GM12878 (cell line): ENCODE measurements around the gene STYXL1. TPM values are rescaled to one million over a fixed set of nuclear protein-coding genes. Genes with fewer than 3 reads are reported as not detected.

Source experiments
- ATAC-seq: fragments of 200-7000 bp; cut with Tn5 transposase; 3 replicates; pipeline ENCODE4 v1.9.1; 2020; ENCODE audit warnings: mild to moderate bottlenecking, moderate library complexity
- BruUV-seq: library from RNA; stranded (reverse); fragments of 400-500 nt; replicated peaks from 2 replicates; lab custom pipeline; 2021; lab: Mats Ljungman, UMichigan
- CTCF ChIA-PET: fragments of 300-600 bp; sonication (Branson Sonifier 250); formaldehyde crosslinking; extraction: SDS; loops from one replicate; lab custom pipeline; 2021; ENCODE audit warnings: inconsistent platforms; lab: Yijun Ruan, JAX
- POLR2A ChIA-PET: fragments of 350-600 bp; formaldehyde crosslinking; extraction: SDS; loops from one replicate; lab custom pipeline; 2021; ENCODE audit warnings: inconsistent platforms; lab: Charles Lee
- RAD21 ChIA-PET: fragments of 300-600 bp; sonication (Branson Sonifier 250); formaldehyde crosslinking; loops from one replicate; lab custom pipeline; 2023; ENCODE audit warnings: antibody characterized with exemption; ENCODE audit not compliant: unreplicated experiment; lab: Charles Lee
- SMC1A ChIA-PET: fragments of 300-600 bp; sonication (Branson Sonifier 250); formaldehyde crosslinking; loops from one replicate; lab custom pipeline; 2023; ENCODE audit not compliant: unreplicated experiment, uncharacterized antibody; lab: Charles Lee
- DNase-seq: peaks from one replicate; pipeline ENCODE4 v3.0.0-alpha.2; 2011; ENCODE audit warnings: low read depth, low spot score
- FAIRE-seq: peaks from 3 replicates; lab custom pipeline; 2011; peaks lifted over from hg19 to GRCh38; lab: Jason Lieb, UNC
- H2AFZ ChIP-seq: 2 replicates; pipeline ENCODE4 v1.6.0; 2011; ENCODE audit warnings: low read depth, low read length, control low read depth; ENCODE audit not compliant: control insufficient read depth
- H3K27ac ChIP-seq: 2 replicates; pipeline ENCODE4 v1.5.1; 2011; ENCODE audit warnings: control low read depth; ENCODE audit not compliant: control insufficient read depth, insufficient read depth
- H3K27me3 ChIP-seq, 2 experiments: replicated peaks in 1 of 2; 2 replicates each; pipeline versions ENCODE4 v1.6.0 to v1.6.1; 2011; ENCODE audit warnings: low read length in 1 of 2; ENCODE audit not compliant: control insufficient read depth in 2 of 2, insufficient read depth in 2 of 2
- H3K36me3 ChIP-seq, 2 experiments: 2 replicates each; pipeline ENCODE4 v1.5.1; 2011; ENCODE audit warnings: low read length in 1 of 2; ENCODE audit not compliant: control insufficient read depth in 2 of 2, insufficient read depth in 2 of 2
- H3K4me1 ChIP-seq: 2 replicates; pipeline ENCODE4 v1.6.1; 2011; ENCODE audit warnings: mild to moderate bottlenecking, low read length, moderate library complexity, mixed read lengths; ENCODE audit not compliant: control insufficient read depth, insufficient read depth
- H3K4me2 ChIP-seq: 2 replicates; pipeline ENCODE4 v1.6.0; 2011; ENCODE audit warnings: control low read depth; ENCODE audit not compliant: control insufficient read depth, insufficient read depth
- H3K4me3 ChIP-seq: fragments of 200-600 bp; sonication (generic); 2 replicates; pipeline ENCODE4 v1.5.1; 2016
- H3K79me2 ChIP-seq: 2 replicates; pipeline ENCODE4 v1.6.0; 2011; ENCODE audit warnings: low read length; ENCODE audit not compliant: control insufficient read depth, insufficient read depth
- H3K9ac ChIP-seq: 2 replicates; pipeline ENCODE4 v1.8.0; 2011; ENCODE audit warnings: low read length, control low read depth, mixed read lengths; ENCODE audit not compliant: control insufficient read depth, insufficient read depth
- H3K9me3 ChIP-seq: replicated peaks from 3 replicates; pipeline ENCODE4 v1.5.1; 2011; ENCODE audit warnings: mild to moderate bottlenecking, low read length; ENCODE audit not compliant: control insufficient read depth, insufficient read depth
- H4K20me1 ChIP-seq: 2 replicates; pipeline ENCODE4 v1.6.0; 2011; ENCODE audit not compliant: control insufficient read depth, insufficient read depth
- CREM ChIP-seq: IDR thresholded peaks from 2 replicates; pipeline ENCODE4 v1.6.1; 2014; ENCODE audit warnings: antibody characterized with exemption, low read depth
- CTCF ChIP-seq, 3 experiments: IDR thresholded peaks in 2 of 3; conservative IDR thresholded peaks in 1 of 3; 2 replicates each; pipeline ENCODE4 v1.5.1; 2011; ENCODE audit warnings: low read depth in 3 of 3, low read length in 3 of 3, mild to moderate bottlenecking in 3 of 3, control low read depth in 2 of 3, moderate library complexity in 2 of 3, inconsistent platforms in 1 of 3, mixed read lengths in 1 of 3; ENCODE audit not compliant: control insufficient read depth in 2 of 3, insufficient read depth in 1 of 3; ENCODE audit errors: extremely low read depth in 1 of 3
- EGR1 ChIP-seq, 2 experiments: IDR thresholded peaks; 1 replicate in 1 of 2; 2 replicates in 1 of 2; pipeline ENCODE4 v1.6.1; 2011 to 2012; ENCODE audit warnings: low read depth in 2 of 2, low read length in 2 of 2, borderline replicate concordance in 1 of 2, mild to moderate bottlenecking in 1 of 2, moderate library complexity in 1 of 2
- GATAD2B ChIP-seq: fragments of 450-650 bp; conservative IDR thresholded peaks from 2 replicates; pipeline ENCODE4 v1.6.1; 2017; ENCODE audit warnings: low read depth, mild to moderate bottlenecking, moderate library complexity
- MEF2B ChIP-seq: fragments of 450-650 bp; IDR thresholded peaks from 2 replicates; pipeline ENCODE4 v1.6.1; 2018; ENCODE audit warnings: mild to moderate bottlenecking, moderate library complexity; ENCODE audit not compliant: partially characterized antibody, poor library complexity, severe bottlenecking
- MTA3 ChIP-seq: IDR thresholded peaks from 2 replicates; pipeline ENCODE4 v1.6.1; 2012; ENCODE audit warnings: low read length, inconsistent platforms, borderline replicate concordance
- PML ChIP-seq: IDR thresholded peaks from 2 replicates; pipeline ENCODE4 v1.6.1; 2012; ENCODE audit warnings: low read length, inconsistent platforms
- RAD51 ChIP-seq: fragments of 450-650 bp; IDR thresholded peaks from 2 replicates; pipeline ENCODE4 v1.6.1; 2016; ENCODE audit warnings: moderate library complexity, mild to moderate bottlenecking, inconsistent platforms
- RUNX3 ChIP-seq: IDR thresholded peaks from 2 replicates; pipeline ENCODE4 v1.6.1; 2012; ENCODE audit warnings: low read length, inconsistent platforms
- SUPT20H ChIP-seq: IDR thresholded peaks from 2 replicates; pipeline ENCODE4 v1.6.1; 2011; ENCODE audit warnings: low read depth, mild to moderate bottlenecking, low read length, moderate library complexity, borderline replicate concordance; ENCODE audit not compliant: control insufficient read depth
- ZNF207 ChIP-seq: fragments of 450-650 bp; IDR thresholded peaks from 2 replicates; pipeline ENCODE4 v1.6.1; 2014; ENCODE audit warnings: antibody characterized with exemption, mild to moderate bottlenecking, borderline replicate concordance
- ZNF24 ChIP-seq: fragments of 450-650 bp; IDR thresholded peaks from 2 replicates; pipeline ENCODE4 v1.6.1; 2017; ENCODE audit warnings: antibody characterized with exemption, mild to moderate bottlenecking
- ZNF274 ChIP-seq: IDR thresholded peaks from one replicate; pipeline ENCODE4 v1.8.0; 2011; ENCODE audit not compliant: insufficient read length, insufficient read depth
- ZNF384 ChIP-seq: IDR thresholded peaks from 2 replicates; pipeline ENCODE4 v1.6.1; 2012; ENCODE audit warnings: low read depth, mild to moderate bottlenecking, low read length, improper control_type of control experiment, borderline replicate concordance
- ZNF687 ChIP-seq: fragments of 450-650 bp; IDR thresholded peaks from 2 replicates; pipeline ENCODE4 v1.6.1; 2017; ENCODE audit warnings: mild to moderate bottlenecking, moderate library complexity
- ZZZ3 ChIP-seq: IDR thresholded peaks from 2 replicates; pipeline ENCODE4 v1.6.1; 2011; ENCODE audit warnings: low read depth; ENCODE audit not compliant: control insufficient read depth, insufficient read length
- WGBS: methylation state at CpG from one replicate; pipeline ENCODE4 v1.1.6; 2016; ENCODE audit warnings: low lambda C conversion rate; ENCODE audit not compliant: insufficient replicate concordance, insufficient coverage; ENCODE audit errors: missing lambda C conversion rate; 5-methylcytosine and 5-hydroxymethylcytosine counted together
- in situ Hi-C: fragments of 300-500 bp; cut with MboI; formaldehyde crosslinking; loops from 9 replicates; pipeline ENCODE4 v1.14.3; 2018; ENCODE audit warnings: mixed read lengths
- intact Hi-C: fragments of 100-400 bp; cut with micrococcal nuclease; formaldehyde crosslinking; loops from one replicate; pipeline ENCODE4 v1.14.2; 2022; ENCODE audit not compliant: unreplicated experiment
- polyA plus RNA-seq, 11 experiments: library from polyadenylated mRNA; depleted of rRNA in 4 of 11; unstranded in 6 of 11; stranded (reverse) in 5 of 11; fragments of >200 nt; fragmentation: Nextera tagmentation in 4 of 11; fragmentation: Illumina TruSeq in 1 of 11; extraction: Ambion mirVana in 4 of 11; extraction: Trizol in 1 of 11; gene quantifications; 1 replicate in 1 of 11; 2 replicates in 10 of 11; pipeline versions ENCODE4 v1.2.1 to v1.2.3, GENCODE V29; 2011 to 2016; ENCODE audit warnings: inconsistent platforms in 2 of 11, missing spikeins in 2 of 11, low read depth in 1 of 11
- total RNA-seq, 4 experiments: library from RNA; depleted of rRNA in 3 of 4; stranded (reverse); fragments of >200 nt in 3 of 4; fragmentation: Illumina TruSeq in 1 of 4; extraction: Trizol in 1 of 4; gene quantifications; 2 replicates each; pipeline versions ENCODE4 v1.2.1 to v1.2.3, GENCODE V29; 2013 to 2021

Gene STYXL1
- total and polyA plus RNA-seq, 10 of the 15 experiments (the other 5 are each of a cell fraction or from before 2014, with no cell fraction given): 18.4 to 65.9 (median 40.7) TPM

GRCh38 chr7:75960372-75960771 is 87.4 kb downstream of the STYXL1 start:
- Histone ChIP-seq H3K4me1 (no peaks in the 10 kb centered on the region), H2AFZ (no peak overlapping the region), H3K4me2 (no peak overlapping the region), H3K9ac (no peak overlapping the region), H3K27ac (no peak overlapping the region), H3K36me3 (peaks cover 3 to 8% of the 10 kb centered on the region in 2 experiments; a peak in 3 of 4 replicates), H3K79me2 (no peaks in the 10 kb centered on the region), H3K4me3 (no peak overlapping the region), H4K20me1 (no peaks in the 10 kb centered on the region), H3K27me3 (no peaks in the 10 kb centered on the region), H3K9me3 (no peaks in the 10 kb centered on the region)
- 83% methylated on average over 6 of the region's 6 CpGs for WGBS
- in situ Hi-C loops: no loop called here
- ChIA-PET POLR2A (interaction anchor here (0.6 kb wide), 2 partner anchors 78 to 110 kb away, joined by 4 to 5 read pairs; no protein-coding TSS in a partner anchor), RAD21 (interaction anchor here (1.1 kb wide), 1 partner anchor 75 kb away, joined by 5 read pairs; no protein-coding TSS in a partner anchor), CTCF (interaction anchor here (1.3 kb wide), 1 partner anchor 60 kb away, joined by 3 read pairs; no protein-coding TSS in a partner anchor), SMC1A (no interaction called here)
- no TSS peak for BruUV-seq
- DNase-seq: no peak
- intact Hi-C loops: no loop called here
- TF ChIP-seq ZNF384 (no peak), ZNF687 (no peak), PML (no peak), MEF2B (no peak), ZZZ3 (no peak), SUPT20H (no peak), MTA3 (no peak), RAD51 (no peak), ZNF274 (no peak), RUNX3 (no peak), CREM (no peak), GATAD2B (no peak), ZNF207 (no peak), CTCF (IDR thresholded peaks at IDR 0.05 in 2 of 3, conservative IDR thresholded peaks at IDR 0.05 in 1 of 3; ENCODE audit: control insufficient read depth in 2 of 3, extremely low read depth in 1 of 3, insufficient read depth in 1 of 3, low read depth in 3 of 3, low read length in 3 of 3) (no peak), ZNF24 (no peak), EGR1 (IDR thresholded peaks at IDR 0.05; ENCODE audit: borderline replicate concordance in 1 of 2, low read depth in 2 of 2, low read length in 2 of 2) (no peak)
- no peak for FAIRE-seq
- ATAC-seq: no peak
